NCI-H345 (cell line): ENCODE measurements around the gene TAS1R1.

Experiments
- DNase-seq: peaks from one replicate; lab custom pipeline; 2025; lab: John Stamatoyannopoulos, UW

TAS1R1 gene

GRCh38 chr1:6574025-6574620, 19.0 kb downstream of the TAS1R1 start:
- no peak for DNase-seq

GRCh38 chr1:6574818-6575217, 19.7 kb downstream of the TAS1R1 start:
- DNase-seq = no peak

GRCh38 chr1:6577831-6578525, 22.9 kb downstream of the TAS1R1 start:
- DNase-seq = no peak

- DNase-seq = no peak
These were observed 23.7 kb downstream of the TAS1R1 start for GRCh38 chr1:6578624-6579373.

GRCh38 chr1:6579374-6580118, 24.4 kb downstream of the TAS1R1 start, which contains the start of gene ZBTB48:
Gene ZBTB48 (plus strand): TSS chr1:6579994. CDS start chr1:6580610, 616 bp downstream.
- peak; percentile 99 for DNase-seq

GRCh38 chr1:6580119-6580592, 25.0 kb downstream of the TAS1R1 start:
- DNase-seq = no peak

- no peak for DNase-seq
These were observed 25.7 kb downstream of the TAS1R1 start for GRCh38 chr1:6580593-6581409.

GRCh38 chr1:6581561-6582305, 26.6 kb downstream of the TAS1R1 start:
- no peak for DNase-seq

- no peak for DNase-seq
These were observed 27.3 kb downstream of the TAS1R1 start for GRCh38 chr1:6582370-6582769.

- no peak for DNase-seq
These were observed 29.3 kb downstream of the TAS1R1 start for GRCh38 chr1:6584126-6585080.

- no peak for DNase-seq
These were observed 30.1 kb downstream of the TAS1R1 start for GRCh38 chr1:6585081-6585722.

GRCh38 chr1:6585841-6586240, 30.7 kb downstream of the TAS1R1 start:
- no peak for DNase-seq

- DNase-seq = no peak
These were observed 31.3 kb downstream of the TAS1R1 start for GRCh38 chr1:6586404-6586816.

GRCh38 chr1:6587261-6588005, 32.3 kb downstream of the TAS1R1 start:
- no peak for DNase-seq

- DNase-seq = no peak
These were observed 33.2 kb downstream of the TAS1R1 start for GRCh38 chr1:6588128-6588892.

GRCh38 chr1:6588893-6589520, 33.9 kb downstream of the TAS1R1 start:
- DNase-seq = no peak

- DNase-seq = no peak
These were observed 34.9 kb downstream of the TAS1R1 start for GRCh38 chr1:6590046-6590445.
